HFFc6 (cell line): ENCODE results near the gene CDCA3. TPM values are rescaled to one million over a fixed set of nuclear protein-coding genes. Genes with fewer than 3 reads are reported as not detected.
A peak's percentile ranks its signal among the peaks of the same experiment; 100 is the strongest.

Experiments
- DNase-seq: peaks from one replicate; pipeline ENCODE4 v3.0.0-alpha.2; 2018
- H3K27ac Mint-ChIP-seq: 2 replicates; pipeline ENCODE4 v1.8.0; 2020; ENCODE audit warnings: mild to moderate bottlenecking, mixed read lengths
- H3K27me3 Mint-ChIP-seq: 2 replicates; pipeline ENCODE4 v1.8.0; 2021; ENCODE audit warnings: mild to moderate bottlenecking, moderate library complexity, mixed read lengths; ENCODE audit not compliant: insufficient read depth
- H3K36me3 Mint-ChIP-seq: 2 replicates; pipeline ENCODE4 v1.8.0; 2021; ENCODE audit warnings: low read depth, mixed read lengths
- H3K4me1 Mint-ChIP-seq: 2 replicates; pipeline ENCODE4 v1.8.0; 2020; ENCODE audit warnings: low read depth, mixed read lengths
- H3K4me3 Mint-ChIP-seq: 2 replicates; pipeline ENCODE4 v1.8.0; 2020; ENCODE audit warnings: mild to moderate bottlenecking, moderate library complexity, mixed read lengths
- H3K9me3 Mint-ChIP-seq: 2 replicates; pipeline ENCODE4 v1.8.0; 2020; ENCODE audit warnings: mild to moderate bottlenecking, mixed read lengths
- total RNA-seq, 6 experiments: library from RNA; stranded (reverse); fragmentation: NEBNext Ultra II Directional; extraction: Animal tissue kit (Norgen Biotek cat#: 25700); gene quantifications; 2 replicates in 1 of 6; 3 replicates in 5 of 6; pipeline ENCODE4 v1.2.3, GENCODE V29; 2021
- TF ChIP-seq, protein P1 (sequence below): fragments of 200-600 bp; sonication (generic); IDR thresholded peaks from 2 replicates; pipeline ENCODE4 v1.5.0; 2021; ENCODE audit warnings: antibody characterized with exemption, mild to moderate bottlenecking

CDCA3 gene
- total RNA-seq, 6 experiments from 2014 or later: 24.0 to 62.5 (median 56.3) TPM

DNA sequence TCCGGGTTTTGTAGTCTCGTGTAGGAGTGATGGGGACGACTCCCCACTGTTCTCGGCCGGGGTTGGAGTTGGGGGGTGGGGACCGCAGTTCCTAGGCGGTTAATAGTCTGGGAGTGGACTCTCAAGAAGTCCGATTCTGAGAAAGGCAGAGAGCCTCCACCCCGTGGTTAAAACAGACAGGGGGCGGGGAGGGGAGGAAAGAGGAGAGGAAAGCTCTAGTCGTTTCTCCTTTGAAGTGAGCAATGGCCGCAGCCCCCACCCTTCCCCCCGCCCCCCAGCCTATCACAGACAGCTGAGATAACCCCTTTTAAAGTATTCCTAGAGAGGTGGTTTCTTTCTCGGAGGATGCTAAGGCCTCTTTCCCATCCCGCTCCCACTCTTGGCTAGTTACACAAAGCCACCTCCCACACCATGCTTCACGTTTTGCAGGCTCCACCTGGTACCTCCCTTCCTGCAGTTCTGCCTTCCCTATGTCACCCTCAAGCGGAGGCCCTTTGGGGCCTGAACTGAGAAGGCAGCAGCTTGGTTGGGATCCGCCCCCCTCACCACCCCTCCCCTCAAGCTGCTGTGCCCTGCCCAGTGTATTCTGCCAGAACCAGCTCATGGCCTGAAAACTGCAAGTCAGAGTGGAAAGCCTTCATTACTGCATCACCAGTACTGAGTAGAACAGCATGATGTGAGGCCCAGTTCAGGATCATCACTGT, 1.7 kb upstream of the CDCA3 start:
- Mint-ChIP-seq H3K4me1 (peaks cover 35% of the 10 kb centered on the region), H3K4me3 (peak overlapping the region; percentile 98), H3K27ac (peak overlapping the region; percentile 93), H3K27me3 (peaks cover 12% of the 10 kb centered on the region), H3K9me3 (no peaks in the 10 kb centered on the region), H3K36me3 (peaks cover 41% of the 10 kb centered on the region)
- TF ChIP-seq, protein P1, sequence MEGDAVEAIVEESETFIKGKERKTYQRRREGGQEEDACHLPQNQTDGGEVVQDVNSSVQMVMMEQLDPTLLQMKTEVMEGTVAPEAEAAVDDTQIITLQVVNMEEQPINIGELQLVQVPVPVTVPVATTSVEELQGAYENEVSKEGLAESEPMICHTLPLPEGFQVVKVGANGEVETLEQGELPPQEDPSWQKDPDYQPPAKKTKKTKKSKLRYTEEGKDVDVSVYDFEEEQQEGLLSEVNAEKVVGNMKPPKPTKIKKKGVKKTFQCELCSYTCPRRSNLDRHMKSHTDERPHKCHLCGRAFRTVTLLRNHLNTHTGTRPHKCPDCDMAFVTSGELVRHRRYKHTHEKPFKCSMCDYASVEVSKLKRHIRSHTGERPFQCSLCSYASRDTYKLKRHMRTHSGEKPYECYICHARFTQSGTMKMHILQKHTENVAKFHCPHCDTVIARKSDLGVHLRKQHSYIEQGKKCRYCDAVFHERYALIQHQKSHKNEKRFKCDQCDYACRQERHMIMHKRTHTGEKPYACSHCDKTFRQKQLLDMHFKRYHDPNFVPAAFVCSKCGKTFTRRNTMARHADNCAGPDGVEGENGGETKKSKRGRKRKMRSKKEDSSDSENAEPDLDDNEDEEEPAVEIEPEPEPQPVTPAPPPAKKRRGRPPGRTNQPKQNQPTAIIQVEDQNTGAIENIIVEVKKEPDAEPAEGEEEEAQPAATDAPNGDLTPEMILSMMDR: no peak
- peak; percentile 78 for DNase-seq

DNA sequence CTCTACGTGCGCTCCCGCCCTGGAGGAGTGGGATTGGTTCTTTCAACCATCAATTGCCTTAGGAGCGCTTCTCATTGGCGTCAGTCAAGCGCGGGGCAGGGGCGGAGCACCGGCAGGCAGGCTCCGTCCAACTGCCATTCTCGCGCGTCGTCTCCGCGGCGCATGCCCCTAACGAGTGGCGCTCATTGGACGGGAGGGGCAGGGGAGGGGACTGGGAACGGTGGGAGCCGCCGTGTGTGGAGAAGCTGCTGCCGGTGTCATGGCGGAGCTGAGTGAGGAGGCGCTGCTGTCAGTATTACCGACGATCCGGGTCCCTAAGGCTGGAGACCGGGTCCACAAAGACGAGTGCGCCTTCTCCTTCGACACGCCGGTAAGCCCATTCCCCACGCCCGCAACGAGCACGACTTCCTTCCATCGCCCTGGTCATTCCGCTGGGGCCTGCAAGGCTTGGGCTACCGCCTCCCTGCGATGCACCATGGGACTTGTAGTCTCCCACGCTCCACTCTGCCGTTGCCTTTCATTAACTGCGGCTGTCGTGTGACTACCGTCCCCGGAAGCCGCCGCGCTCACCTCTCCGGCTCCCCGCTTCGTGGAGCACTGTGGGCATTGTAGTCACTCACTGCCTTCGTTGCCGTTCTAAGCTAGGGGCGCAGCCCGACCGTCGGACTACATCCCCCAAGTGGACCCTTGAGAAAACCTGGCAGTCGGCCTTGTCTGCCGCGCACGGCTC, 1.0 kb upstream of the CDCA3 start, which contains the start of gene USP5:
TSS of gene USP5 (plus strand) at position 230 of the 730 bp plus-strand sequence. CDS start at position 260, 30 bp downstream.
- H3K4me3 Mint-ChIP-seq: peak within 1 kb of the TSS; percentile 98
- peaks cover 39% of the 10 kb centered on the region for H3K36me3 Mint-ChIP-seq
- DNase-seq: peak; percentile 100
- no peaks in the 10 kb centered on the region for H3K9me3 Mint-ChIP-seq
- peak within 1 kb of the TSS; percentile 93 for H3K27ac Mint-ChIP-seq
- H3K27me3 Mint-ChIP-seq: peaks cover 12% of the 10 kb centered on the region
- TF ChIP-seq, protein P1: peak; percentile 17; the same call in 1 of the 2 replicates
- H3K4me1 Mint-ChIP-seq: peaks cover 35% of the 10 kb centered on the region

DNA sequence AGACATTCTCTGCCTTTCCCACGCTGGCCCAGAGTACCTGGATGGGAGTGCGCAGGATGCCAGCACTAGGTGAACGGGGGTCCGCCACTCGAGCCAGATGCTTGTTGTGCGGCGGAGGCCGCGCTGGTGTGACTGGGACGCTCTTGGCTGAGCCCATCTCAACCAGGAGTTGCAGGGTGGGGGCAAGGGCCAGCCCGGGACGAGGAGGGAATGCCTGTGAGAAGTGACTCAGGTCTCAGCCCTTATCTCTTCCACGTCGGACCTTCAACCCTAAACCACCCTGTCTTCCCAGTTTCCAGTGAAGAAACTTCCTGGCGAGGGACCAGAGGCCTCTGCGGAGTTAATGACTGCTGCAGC, 312 bp downstream of the CDCA3 start:
- Mint-ChIP-seq H3K27ac (peak overlapping the region; percentile 93), H3K27me3 (peaks cover 14% of the 10 kb centered on the region), H3K36me3 (peaks cover 35% of the 10 kb centered on the region; the same call in 1 of the 2 replicates), H3K4me3 (peak overlapping the region; percentile 98), H3K9me3 (no peaks in the 10 kb centered on the region), H3K4me1 (peaks cover 35% of the 10 kb centered on the region)
- DNase-seq: no peak
- TF ChIP-seq, protein P1: no peak

DNA sequence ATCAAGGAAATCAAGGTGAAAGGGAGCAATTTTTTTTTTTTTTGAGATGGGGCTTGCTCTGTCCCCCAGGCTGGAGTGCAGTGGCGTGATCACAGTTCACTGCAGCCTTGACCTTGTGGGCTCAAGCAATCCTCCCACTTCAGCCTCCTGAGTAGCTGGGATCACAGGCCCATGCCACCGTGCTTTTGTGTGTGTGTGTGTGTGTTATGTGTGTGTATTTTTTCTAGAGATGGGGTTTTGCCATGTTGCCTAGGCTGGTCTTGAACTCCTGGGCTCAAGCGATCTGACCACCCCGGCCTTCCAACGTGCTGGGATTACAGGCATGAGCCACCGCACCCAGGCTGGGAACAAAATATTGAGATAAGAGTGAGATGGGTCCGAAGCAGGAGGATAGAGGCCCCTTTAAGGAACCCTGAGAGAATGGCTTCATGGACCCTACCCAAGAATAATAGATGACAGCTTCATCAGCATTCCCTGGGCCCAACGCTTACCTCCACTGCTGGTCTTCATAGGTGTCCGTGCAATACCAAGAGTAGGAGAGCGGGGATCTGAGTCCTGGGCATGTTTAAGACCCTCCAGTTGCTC, 1.0 kb downstream of the CDCA3 start:
- Mint-ChIP-seq H3K9me3 (no peaks in the 10 kb centered on the region), H3K36me3 (peaks cover 35% of the 10 kb centered on the region), H3K27ac (peak overlapping the region; percentile 93), H3K27me3 (peaks cover 14% of the 10 kb centered on the region), H3K4me1 (peaks cover 35% of the 10 kb centered on the region), H3K4me3 (peak overlapping the region; percentile 98)
- TF ChIP-seq, protein P1: no peak
- DNase-seq: no peak

DNA sequence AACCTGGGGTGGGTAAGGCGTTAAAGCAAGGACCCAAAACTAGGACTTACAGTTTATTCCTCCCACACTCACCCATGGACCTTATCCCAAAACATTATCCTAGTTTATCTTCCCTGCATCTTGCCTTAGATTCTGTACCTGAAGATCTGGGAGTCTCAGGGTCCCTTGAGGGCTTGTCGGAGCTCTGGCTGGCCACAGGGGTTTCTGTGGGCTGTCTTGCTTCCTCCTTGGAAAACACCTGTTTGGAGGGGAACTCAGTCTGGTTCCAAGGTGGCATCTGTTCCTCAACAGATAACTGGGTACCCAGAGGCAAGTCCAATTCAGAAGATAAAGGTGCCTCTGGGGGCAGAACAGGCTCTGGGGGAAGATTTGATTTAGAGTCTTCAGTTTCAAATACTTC, 1.7 kb downstream of the CDCA3 start:
- Mint-ChIP-seq H3K27me3 (peaks cover 14% of the 10 kb centered on the region), H3K27ac (no peak overlapping the region), H3K9me3 (no peaks in the 10 kb centered on the region), H3K4me3 (peak overlapping the region; percentile 98), H3K4me1 (peaks cover 34% of the 10 kb centered on the region), H3K36me3 (peaks cover 41% of the 10 kb centered on the region)
- no peak for DNase-seq
- TF ChIP-seq, protein P1: no peak
